HEK293 (cell line): ENCODE measurements around the gene TRAF7.

ENCODE experiments used
- CTCF ChIA-PET: fragments of 350-600 bp; formaldehyde crosslinking; extraction: SDS; loops from one replicate; lab custom pipeline; 2021; ENCODE audit warnings: antibody characterized with exemption; lab: Yijun Ruan, JAX
- POLR2A ChIA-PET: fragments of 300-600 bp; formaldehyde crosslinking; extraction: SDS; loops from one replicate; lab custom pipeline; 2020; ENCODE audit warnings: antibody characterized with exemption, inconsistent platforms; lab: Yijun Ruan, JAX
- H3K27ac ChIP-seq: fragments of 200-500 bp; sonication (Bioruptor generic); 2 replicates; pipeline ENCODE4 v1.5.1; 2014; ENCODE audit warnings: low read depth, low read length, control low read depth, inconsistent platforms; ENCODE audit errors: extremely low read depth
- H3K36me3 ChIP-seq, 2 experiments: fragments of 200-500 bp in 1 of 2; sonication (Bioruptor generic) in 1 of 2; 1 replicate in 1 of 2; 2 replicates in 1 of 2; pipeline ENCODE4 v1.5.1; 2014 to 2017; ENCODE audit warnings: inconsistent platforms in 2 of 2, low read length in 2 of 2; ENCODE audit not compliant: control insufficient read depth in 2 of 2, insufficient read depth in 1 of 2
- H3K4me1 ChIP-seq: fragments of 200-500 bp; sonication (Bioruptor generic); 2 replicates; pipeline ENCODE4 v1.5.1; 2014; ENCODE audit warnings: mild to moderate bottlenecking, low read length, inconsistent platforms; ENCODE audit not compliant: control insufficient read depth, insufficient read depth
- H3K4me3 ChIP-seq: 2 replicates; pipeline ENCODE4 v1.5.1; 2011; ENCODE audit warnings: low read depth, mild to moderate bottlenecking, control low read depth, low read length, moderate library complexity
- H3K9me3 ChIP-seq: fragments of 200-500 bp; sonication (Bioruptor generic); 2 replicates; pipeline ENCODE4 v1.5.1; 2014; ENCODE audit warnings: low read depth, low read length, inconsistent platforms; ENCODE audit not compliant: control insufficient read depth, insufficient read depth
- EGR2 ChIP-seq: fragments of 450-650 bp; formaldehyde crosslinking; IDR thresholded peaks from 2 replicates; pipeline ENCODE4 v1.5.1; 2016; ENCODE audit warnings: low read depth, missing biosample characterization, missing genetic modification characterization
- GLI4 ChIP-seq: fragments of 450-650 bp; formaldehyde crosslinking; IDR thresholded peaks from 2 replicates; pipeline ENCODE4 v1.5.1; 2016; ENCODE audit warnings: missing biosample characterization, missing genetic modification characterization
- KLF10 ChIP-seq: fragments of 450-650 bp; IDR thresholded peaks from 2 replicates; pipeline ENCODE4 v1.5.1; 2018; ENCODE audit warnings: missing biosample characterization, mild to moderate bottlenecking, missing genetic modification characterization
- KLF9 ChIP-seq: fragments of 450-650 bp; formaldehyde crosslinking; IDR thresholded peaks from 2 replicates; pipeline ENCODE4 v1.5.1; 2016; ENCODE audit warnings: missing biosample characterization, missing genetic modification characterization, low read depth
- PBX3 ChIP-seq: sonication (generic); formaldehyde crosslinking; IDR thresholded peaks from 2 replicates; pipeline ENCODE4 v1.8.1; 2022; ENCODE audit warnings: mild to moderate bottlenecking, moderate library complexity, missing genetic modification reagents
- RBAK ChIP-seq: fragments of 450-650 bp; formaldehyde crosslinking; IDR thresholded peaks from 2 replicates; pipeline ENCODE4 v1.5.1; 2016; ENCODE audit warnings: missing biosample characterization, missing genetic modification characterization
- WT1 ChIP-seq: fragments of 450-650 bp; formaldehyde crosslinking; IDR thresholded peaks from 2 replicates; pipeline ENCODE4 v1.5.1; 2016; ENCODE audit warnings: missing biosample characterization, missing genetic modification characterization
- ZBTB10 ChIP-seq: fragments of 450-650 bp; formaldehyde crosslinking; IDR thresholded peaks from 2 replicates; pipeline ENCODE4 v1.5.1; 2016; ENCODE audit warnings: missing biosample characterization, missing genetic modification characterization
- ZBTB11 ChIP-seq: fragments of 450-650 bp; formaldehyde crosslinking; conservative IDR thresholded peaks from 2 replicates; pipeline ENCODE4 v1.5.1; 2016; ENCODE audit warnings: low read depth, missing biosample characterization, missing genetic modification characterization
- ZBTB17 ChIP-seq: fragments of 450-650 bp; formaldehyde crosslinking; IDR thresholded peaks from 2 replicates; pipeline ENCODE4 v1.5.1; 2016; ENCODE audit warnings: missing biosample characterization, missing genetic modification characterization
- ZBTB48 ChIP-seq: fragments of 450-650 bp; formaldehyde crosslinking; IDR thresholded peaks from 2 replicates; pipeline ENCODE4 v1.5.1; 2016; ENCODE audit warnings: missing biosample characterization, missing genetic modification characterization
- ZFHX2 ChIP-seq: fragments of 450-650 bp; formaldehyde crosslinking; conservative IDR thresholded peaks from 2 replicates; pipeline ENCODE4 v1.5.1; 2016; ENCODE audit warnings: missing biosample characterization, missing genetic modification characterization
- ZNF266 ChIP-seq: fragments of 450-650 bp; formaldehyde crosslinking; IDR thresholded peaks from 2 replicates; pipeline ENCODE4 v1.5.1; 2016; ENCODE audit warnings: missing biosample characterization, missing genetic modification characterization, low read depth
- ZNF302 ChIP-seq: fragments of 450-650 bp; formaldehyde crosslinking; IDR thresholded peaks from 2 replicates; pipeline ENCODE4 v1.5.1; 2016; ENCODE audit warnings: missing biosample characterization, missing genetic modification characterization, low read depth
- ZNF324 ChIP-seq: fragments of 450-650 bp; formaldehyde crosslinking; IDR thresholded peaks from 2 replicates; pipeline ENCODE4 v1.5.1; 2016; ENCODE audit warnings: missing biosample characterization, missing genetic modification characterization
- ZNF350 ChIP-seq: fragments of 450-650 bp; formaldehyde crosslinking; IDR thresholded peaks from 2 replicates; pipeline ENCODE4 v1.5.0; 2017; ENCODE audit warnings: missing biosample characterization, mild to moderate bottlenecking, missing genetic modification characterization
- ZNF626 ChIP-seq: fragments of 450-650 bp; sonication (Bioruptor Pico); formaldehyde crosslinking; IDR thresholded peaks from 2 replicates; pipeline ENCODE4 v1.5.1; 2018; ENCODE audit warnings: missing biosample characterization, missing genetic modification characterization, inconsistent platforms
- ZNF660 ChIP-seq: fragments of 450-650 bp; IDR thresholded peaks from 2 replicates; pipeline ENCODE4 v1.5.1; 2018; ENCODE audit warnings: missing biosample characterization, mild to moderate bottlenecking, missing genetic modification characterization
- ZNF747 ChIP-seq: fragments of 450-650 bp; formaldehyde crosslinking; IDR thresholded peaks from 2 replicates; pipeline ENCODE4 v1.5.1; 2016; ENCODE audit warnings: missing biosample characterization, missing genetic modification characterization
- ZNF791 ChIP-seq: fragments of 450-650 bp; formaldehyde crosslinking; IDR thresholded peaks from 2 replicates; pipeline ENCODE4 v1.5.1; 2016; ENCODE audit warnings: missing biosample characterization, missing genetic modification characterization
- TF ChIP-seq, protein P1 (sequence below): fragments of 450-650 bp; formaldehyde crosslinking; IDR thresholded peaks from 2 replicates; pipeline ENCODE4 v1.5.1; 2016; ENCODE audit warnings: missing biosample characterization, missing genetic modification characterization
- TF ChIP-seq, protein P2 (sequence below): fragments of 450-650 bp; formaldehyde crosslinking; IDR thresholded peaks from 2 replicates; pipeline ENCODE4 v1.5.1; 2016; ENCODE audit warnings: missing biosample characterization, missing genetic modification characterization

Gene TRAF7

GRCh38 chr16:2213817-2214718, 58.5 kb downstream of the TRAF7 start:
- H3K27ac ChIP-seq: peak overlapping the region; percentile 94
- H3K36me3 ChIP-seq: peaks cover 0 to 31% of the 10 kb centered on the region in 2 experiments; a peak in 1 of 3 replicates
- peak overlapping the region; percentile 78 for H3K4me3 ChIP-seq
- POLR2A ChIA-PET: interaction anchor here (0.5 to 2.0 kb wide), 19 partner anchors 8 to 1059 kb away, joined by 3 to 22 read pairs (median 5); partner anchors contain the start of genes DNASE1L2, E4F1, ECI1 and MLST8
- H3K4me1 ChIP-seq: 0 out of 2 replicates have a peak, but pooled peaks cover 2% of the 10 kb centered on the region
- CTCF ChIA-PET: interaction anchor here (0.6 to 1.6 kb wide), 4 partner anchors 16 to 210 kb away, joined by 3 to 7 read pairs (median 4); partner anchors contain the start of genes DNASE1L2 and ECI1
- no peaks in the 10 kb centered on the region for H3K9me3 ChIP-seq
- TF ChIP-seq ZNF747 (tag by site-specific recombination) (no peak), WT1 (tag by site-specific recombination) (no peak), ZNF324 (tag by site-specific recombination) (no peak), ZFHX2 (tag by site-specific recombination) (peak; percentile 90), GLI4 (tag by site-specific recombination) (no peak), ZNF266 (no peak), RBAK (tag by site-specific recombination) (no peak), EGR2 (tag by site-specific recombination) (0 out of 2 replicates have a peak, but pooled peaks have one; percentile 29), ZNF302 (no peak), ZNF660 (tag by site-specific recombination) (0 out of 2 replicates have a peak, but pooled peaks have one; percentile 44), ZBTB11 (tag by site-specific recombination) (peak; percentile 71), KLF9 (tag by site-specific recombination) (peak; percentile 47), ZNF791 (tag by site-specific recombination) (no peak), ZBTB17 (peak; percentile 88), ZBTB10 (no peak), KLF10 (tag by site-specific recombination) (no peak), ZBTB48 (peak; percentile 73), ZNF626 (tag by site-specific recombination) (no peak), PBX3 (peak; percentile 72), ZNF350 (tag by site-specific recombination) (no peak)
- TF ChIP-seq, protein P1, sequence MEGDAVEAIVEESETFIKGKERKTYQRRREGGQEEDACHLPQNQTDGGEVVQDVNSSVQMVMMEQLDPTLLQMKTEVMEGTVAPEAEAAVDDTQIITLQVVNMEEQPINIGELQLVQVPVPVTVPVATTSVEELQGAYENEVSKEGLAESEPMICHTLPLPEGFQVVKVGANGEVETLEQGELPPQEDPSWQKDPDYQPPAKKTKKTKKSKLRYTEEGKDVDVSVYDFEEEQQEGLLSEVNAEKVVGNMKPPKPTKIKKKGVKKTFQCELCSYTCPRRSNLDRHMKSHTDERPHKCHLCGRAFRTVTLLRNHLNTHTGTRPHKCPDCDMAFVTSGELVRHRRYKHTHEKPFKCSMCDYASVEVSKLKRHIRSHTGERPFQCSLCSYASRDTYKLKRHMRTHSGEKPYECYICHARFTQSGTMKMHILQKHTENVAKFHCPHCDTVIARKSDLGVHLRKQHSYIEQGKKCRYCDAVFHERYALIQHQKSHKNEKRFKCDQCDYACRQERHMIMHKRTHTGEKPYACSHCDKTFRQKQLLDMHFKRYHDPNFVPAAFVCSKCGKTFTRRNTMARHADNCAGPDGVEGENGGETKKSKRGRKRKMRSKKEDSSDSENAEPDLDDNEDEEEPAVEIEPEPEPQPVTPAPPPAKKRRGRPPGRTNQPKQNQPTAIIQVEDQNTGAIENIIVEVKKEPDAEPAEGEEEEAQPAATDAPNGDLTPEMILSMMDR (tag by site-specific recombination): peak; percentile 28; the same call in 1 of the 2 replicates
- TF ChIP-seq, protein P2, sequence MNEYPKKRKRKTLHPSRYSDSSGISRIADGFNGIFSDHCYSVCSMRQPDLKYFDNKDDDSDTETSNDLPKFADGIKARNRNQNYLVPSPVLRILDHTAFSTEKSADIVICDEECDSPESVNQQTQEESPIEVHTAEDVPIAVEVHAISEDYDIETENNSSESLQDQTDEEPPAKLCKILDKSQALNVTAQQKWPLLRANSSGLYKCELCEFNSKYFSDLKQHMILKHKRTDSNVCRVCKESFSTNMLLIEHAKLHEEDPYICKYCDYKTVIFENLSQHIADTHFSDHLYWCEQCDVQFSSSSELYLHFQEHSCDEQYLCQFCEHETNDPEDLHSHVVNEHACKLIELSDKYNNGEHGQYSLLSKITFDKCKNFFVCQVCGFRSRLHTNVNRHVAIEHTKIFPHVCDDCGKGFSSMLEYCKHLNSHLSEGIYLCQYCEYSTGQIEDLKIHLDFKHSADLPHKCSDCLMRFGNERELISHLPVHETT (tag by site-specific recombination): no peak
